GM21526 (cell line): Measurements from ENCODE around the gene DSG2.
"Not testable (repeated sequence)": the region's sequence is repeated elsewhere in the genome, so short reads cannot be mapped to it uniquely, and the experiment has no call there.

Experiments
- ATAC-seq: cut with Tn5 transposase; IDR thresholded peaks from one replicate; pipeline ENCODE4 v1.9.1; 2021; ENCODE audit warnings: moderate library complexity; ENCODE audit not compliant: unreplicated experiment, low FRiP score

The DSG2 gene

DNA sequence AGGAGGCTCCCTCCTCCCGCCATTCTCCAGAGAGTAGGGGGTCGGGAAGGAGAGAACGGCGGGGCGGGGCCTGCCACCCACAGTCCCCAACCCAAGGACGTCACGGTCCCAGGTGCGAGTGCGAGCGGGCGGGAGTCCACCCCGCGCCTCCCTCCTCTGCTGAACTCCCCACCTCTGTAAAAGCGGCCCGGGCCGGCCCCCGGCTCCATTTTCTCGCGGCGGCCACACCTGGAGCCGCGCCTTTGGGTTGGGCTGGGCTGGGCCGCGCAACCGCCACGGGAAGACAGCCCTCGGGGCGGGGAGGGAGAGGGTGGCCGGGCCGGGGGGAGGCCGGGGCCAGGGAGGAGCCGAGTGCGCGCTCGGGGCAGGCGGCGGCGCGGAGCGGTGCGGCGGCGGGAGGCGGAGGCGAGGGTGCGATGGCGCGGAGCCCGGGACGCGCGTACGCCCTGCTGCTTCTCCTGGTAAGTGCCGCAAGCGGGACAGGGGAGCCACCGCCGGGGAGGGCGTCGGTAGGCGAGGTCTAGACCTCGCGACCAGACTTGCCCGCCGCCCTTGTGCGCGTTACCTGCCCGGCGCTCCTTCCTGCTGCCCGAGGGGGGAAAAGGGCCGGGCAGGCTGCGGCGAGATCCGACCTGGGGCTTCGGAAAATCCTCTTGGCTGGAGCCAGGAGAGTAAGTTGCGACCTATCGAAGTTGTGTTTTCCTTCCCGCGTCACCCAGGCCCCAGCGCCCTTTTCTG lies at the start of gene DSG2:
Gene DSG2, plus strand, starts transcription at position 342 of the 738 bp plus-strand sequence. Its CDS starts 75 bp downstream, at position 417.
- ATAC-seq = peak; percentile 39

DNA sequence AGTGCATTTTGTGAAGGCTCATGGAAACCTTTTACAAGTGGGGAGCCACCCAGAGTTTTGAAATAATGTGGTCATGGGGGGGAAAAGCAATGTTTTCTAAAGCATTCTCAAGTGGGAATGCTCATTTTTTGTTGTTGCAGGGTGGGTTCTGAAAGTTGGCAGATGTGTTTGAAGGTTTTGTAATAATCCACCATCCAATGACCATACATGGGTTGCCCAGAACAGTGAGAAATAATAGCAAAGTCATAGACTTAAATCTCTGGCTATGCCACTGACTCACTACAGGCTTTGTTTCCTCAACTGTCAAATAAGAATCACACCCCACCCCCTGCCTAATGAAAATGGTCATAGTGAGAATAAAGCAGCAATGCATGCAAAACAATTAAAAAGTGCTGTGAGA lies 47.6 kb upstream of the DSG2 start:
- ATAC-seq = no peak

- ATAC-seq = no peak
Measured at GRCh38 chr18:31451625-31452024, 46.4 kb upstream of the DSG2 start.

DNA sequence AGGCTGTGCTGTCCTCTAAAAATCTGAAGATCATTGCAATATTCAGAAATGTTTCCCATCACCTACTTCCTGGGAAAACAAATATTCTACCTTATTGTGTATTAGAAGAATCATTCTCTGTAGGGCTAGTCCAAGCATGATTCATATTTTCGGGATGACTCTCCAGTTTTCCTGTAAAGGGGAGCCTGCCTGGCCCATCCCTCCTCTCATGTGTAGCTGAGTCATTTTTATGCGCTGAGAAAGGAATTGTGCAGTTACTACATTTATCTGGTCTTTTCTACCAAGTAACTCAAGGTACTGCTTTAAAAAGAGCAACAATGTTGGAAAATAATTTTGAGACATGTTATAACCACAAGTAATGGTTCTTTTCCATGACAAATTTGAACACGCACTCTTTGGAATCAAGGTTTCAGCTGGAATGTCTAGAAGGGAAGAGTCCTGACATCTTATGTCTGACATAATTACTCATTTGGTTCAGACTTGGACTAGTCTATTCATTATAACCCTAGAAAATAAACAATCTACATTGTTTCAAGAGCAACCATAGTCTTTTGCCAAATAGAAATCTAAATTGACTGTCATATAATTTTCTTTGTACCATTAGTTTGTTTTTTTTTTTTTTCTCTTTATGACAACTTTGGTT lies 43.8 kb upstream of the DSG2 start:
- no peak for ATAC-seq

GRCh38 chr18:31469629-31470028 lies 28.3 kb upstream of the DSG2 start:
- ATAC-seq = no peak

DNA sequence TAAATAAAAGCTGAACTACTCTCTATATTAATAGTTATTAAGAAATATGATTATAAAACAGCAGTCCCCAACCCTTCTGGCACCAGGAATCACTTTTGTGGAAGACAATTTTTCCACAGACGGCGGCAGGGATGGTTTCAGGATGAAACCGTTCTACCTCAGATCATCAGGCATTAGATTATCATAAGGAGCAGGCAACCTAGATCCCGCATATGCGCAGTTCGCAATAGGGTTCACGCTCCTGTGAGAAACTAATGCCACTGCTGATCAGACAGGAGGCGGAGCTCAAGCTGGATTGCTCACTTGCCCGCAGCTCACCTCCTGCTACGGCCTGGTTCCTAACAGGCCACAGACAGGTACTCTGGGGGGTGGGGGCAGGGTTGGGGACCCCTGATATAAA lies 19.3 kb upstream of the DSG2 start:
- ATAC-seq = no peak

GRCh38 chr18:31482051-31482450 lies 15.9 kb upstream of the DSG2 start:
- ATAC-seq = no peak

GRCh38 chr18:31483396-31483795 lies 14.6 kb upstream of the DSG2 start:
- no peak for ATAC-seq

- ATAC-seq = no peak
Measured at GRCh38 chr18:31484461-31484860, 13.5 kb upstream of the DSG2 start.

DNA sequence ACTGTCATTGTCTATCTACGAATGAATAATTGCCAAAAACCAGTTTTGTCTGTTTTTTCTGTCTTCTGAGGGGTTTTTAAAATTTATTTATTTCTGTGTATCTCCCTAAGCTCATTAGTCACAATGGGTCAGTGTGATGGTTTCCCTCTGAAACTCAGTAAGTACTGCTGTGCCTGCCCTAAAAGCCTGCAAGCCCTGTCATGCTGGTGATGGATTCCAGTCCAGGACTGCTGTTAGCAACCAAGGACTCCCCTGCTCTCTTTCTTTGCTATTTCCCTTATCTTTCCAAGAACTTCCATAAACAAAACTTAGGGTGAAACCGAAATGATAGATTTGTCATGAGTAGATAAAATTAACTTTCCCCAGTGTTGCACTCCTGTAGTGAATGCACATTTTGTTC lies 11.8 kb upstream of the DSG2 start:
- ATAC-seq = no peak

DNA sequence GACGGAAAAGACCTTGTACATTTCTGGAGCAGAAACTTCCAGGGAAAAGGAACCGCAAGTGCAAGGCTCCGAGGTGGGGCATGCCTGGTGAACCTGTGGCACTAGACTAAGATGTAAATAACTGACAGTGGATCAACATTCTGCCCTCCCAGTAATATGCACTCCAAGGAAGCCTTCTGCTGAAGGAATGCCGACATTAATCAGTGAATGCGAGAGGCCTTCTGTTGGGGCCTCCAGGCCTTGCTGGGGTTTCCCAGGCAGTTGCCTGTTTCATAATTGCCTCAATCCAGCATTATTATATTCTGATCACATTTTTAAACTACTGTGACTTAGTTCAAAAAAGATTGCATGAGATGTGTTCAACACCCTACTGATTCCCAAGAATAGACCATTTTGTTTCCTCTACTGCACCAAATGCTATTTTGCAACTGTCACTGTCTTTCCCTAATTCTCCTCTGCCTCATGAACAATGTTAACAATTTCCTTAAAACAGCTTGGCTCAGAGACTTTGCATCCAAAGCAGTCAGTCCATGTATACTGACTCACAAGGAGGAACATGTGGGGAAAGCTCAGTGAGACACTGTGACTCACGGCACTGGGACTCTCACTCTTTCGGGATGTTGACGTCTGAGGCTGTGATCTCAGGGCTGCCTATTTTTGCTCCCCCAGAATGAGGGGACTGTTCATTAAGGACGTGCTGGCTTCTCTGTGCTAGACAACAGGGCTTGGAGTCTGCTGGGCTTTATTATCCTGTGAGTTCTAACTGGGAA lies 10.5 kb upstream of the DSG2 start:
- ATAC-seq = no peak

GRCh38 chr18:31489311-31489710 lies 8.7 kb upstream of the DSG2 start:
- ATAC-seq = no peak

DNA sequence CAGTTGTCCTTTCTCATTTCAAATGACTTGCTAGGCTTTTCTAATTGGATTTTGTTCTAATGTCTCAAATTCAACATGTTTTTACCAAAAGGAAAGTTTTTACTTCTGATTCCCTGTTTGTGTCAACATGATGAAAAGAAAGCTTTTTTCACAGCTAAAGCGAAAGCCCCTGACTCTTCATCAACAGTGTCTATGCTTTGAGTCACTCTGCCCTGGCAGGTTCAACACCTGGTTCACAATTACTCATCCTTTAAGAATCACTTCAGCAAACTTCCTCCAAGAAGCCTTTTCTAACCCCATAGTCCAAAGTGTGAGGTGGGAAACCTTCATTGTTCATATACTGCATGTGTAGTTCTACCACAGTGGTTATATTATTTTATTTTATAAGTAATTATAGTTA lies 7.6 kb upstream of the DSG2 start:
- peak; percentile 82 for ATAC-seq

- ATAC-seq = no peak
Measured at GRCh38 chr18:31490833-31491232, 7.1 kb upstream of the DSG2 start.

DNA sequence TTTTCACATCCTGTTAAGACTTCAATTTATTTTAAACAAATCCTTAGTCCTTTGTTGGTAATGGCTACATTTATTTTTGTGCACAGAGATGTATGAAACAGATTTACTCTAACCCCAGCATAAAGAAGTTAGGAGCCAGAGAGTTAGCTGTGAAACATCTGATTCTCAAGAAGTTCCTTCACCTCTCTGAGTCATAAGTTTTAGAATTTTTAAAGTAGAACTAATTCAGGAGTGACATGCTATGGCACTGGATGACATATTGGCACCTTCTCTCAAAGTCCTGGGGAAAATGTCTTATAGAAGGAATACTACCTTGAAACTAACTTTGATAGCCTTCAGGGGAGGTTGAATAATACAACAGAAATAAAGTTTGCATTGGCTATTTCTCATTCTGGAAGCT lies 6.4 kb upstream of the DSG2 start:
- ATAC-seq = no peak

DNA sequence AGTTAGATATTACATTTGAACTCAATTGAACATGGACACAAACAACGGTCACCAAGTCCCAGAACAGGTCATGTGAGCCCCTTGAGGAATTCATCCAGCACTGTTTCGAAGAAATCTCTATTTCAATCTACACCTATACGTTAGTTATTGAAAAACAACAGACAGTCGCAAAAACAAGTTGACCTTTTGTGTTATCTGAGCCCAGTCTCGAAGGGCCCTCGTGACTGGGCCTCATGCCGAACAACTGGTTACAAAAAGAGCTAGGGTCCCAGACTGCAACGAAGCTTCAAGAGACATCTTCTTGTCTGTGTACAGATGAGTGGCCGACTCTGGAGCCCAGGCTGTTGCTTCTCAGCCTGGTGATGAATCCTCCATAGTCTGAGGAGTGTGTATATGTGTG lies 5.3 kb upstream of the DSG2 start:
- no peak for ATAC-seq

DNA sequence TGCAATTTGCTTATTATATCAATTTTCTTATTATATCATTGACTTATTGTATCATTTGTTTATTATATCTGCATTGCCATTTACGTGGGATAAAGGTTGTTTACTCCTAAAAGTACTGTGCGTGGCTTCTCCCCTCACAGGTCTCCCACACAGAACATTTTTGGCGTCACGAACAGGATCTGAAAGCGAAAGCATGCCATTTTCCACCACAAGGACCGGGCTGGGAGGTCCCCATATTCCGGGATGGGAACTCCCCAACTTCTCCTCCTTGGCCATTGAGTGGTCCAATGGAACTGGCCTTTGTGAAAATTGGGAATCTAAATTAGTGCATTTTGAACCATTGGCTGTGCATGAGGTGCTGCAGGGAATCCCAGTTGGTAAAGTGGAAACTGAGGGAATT lies 4.8 kb upstream of the DSG2 start:
- no peak for ATAC-seq

DNA sequence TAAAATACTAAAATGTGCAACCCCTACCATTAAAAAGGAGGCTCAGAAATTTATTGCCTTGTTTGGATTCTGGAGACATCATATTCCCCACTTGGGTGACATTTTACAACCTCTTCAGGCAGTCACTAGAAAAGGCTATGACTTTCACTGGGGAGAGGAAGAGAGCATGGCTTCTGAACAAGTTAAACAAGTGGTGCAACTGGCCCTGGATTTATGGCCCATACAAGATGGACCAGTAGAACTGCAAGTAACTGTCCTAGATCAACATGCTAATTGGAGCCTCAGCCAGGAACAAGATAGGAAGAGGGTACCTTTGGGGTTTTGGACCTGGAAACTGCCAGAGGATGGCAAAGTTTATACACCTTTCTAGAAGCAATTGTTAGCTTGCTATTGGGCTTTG lies 4.0 kb upstream of the DSG2 start:
- no peak for ATAC-seq

DNA sequence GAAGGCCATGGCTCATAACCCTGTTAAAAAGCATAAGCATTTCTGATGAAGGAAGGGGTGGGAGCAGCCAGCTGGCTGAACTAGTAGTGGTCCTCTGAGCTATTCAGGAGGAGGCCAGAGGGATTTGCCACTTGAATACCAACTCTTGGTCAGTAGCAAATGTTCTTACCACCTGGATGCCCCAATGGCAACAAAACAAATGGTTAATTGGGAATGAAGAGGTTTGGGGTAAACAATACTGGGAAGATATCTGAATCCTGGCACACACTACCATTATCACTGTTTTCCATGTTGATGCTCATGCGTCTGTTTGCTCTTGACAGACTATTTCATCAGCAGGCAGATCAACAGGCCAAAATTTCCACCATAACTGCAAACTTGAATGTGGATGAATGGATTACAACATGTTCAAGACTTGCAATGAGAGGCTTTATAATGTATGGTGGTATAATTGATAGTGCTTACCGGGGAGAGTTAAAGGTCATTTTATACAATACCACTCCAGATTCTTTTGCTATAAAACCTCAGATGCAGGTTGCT lies 3.2 kb upstream of the DSG2 start:
- ATAC-seq = not testable (repeated sequence)

GRCh38 chr18:31497404-31497835 lies 557 bp upstream of the DSG2 start:
- no peak for ATAC-seq
